Omental fat pad (tissue), 4 donors: ENCODE measurements around the gene PCDHGA7. TPM values are rescaled to one million over a fixed set of nuclear protein-coding genes. Genes with fewer than 3 reads are reported as not detected.
"Not testable (repeated sequence)": the region's sequence is repeated elsewhere in the genome, so short reads cannot be mapped to it uniquely, and the experiment has no call there.

Experiments used
- ATAC-seq: fragments of 150-250 bp; one replicate; pipeline ENCODE4 v1.9.1; 2016; ENCODE audit warnings: mild to moderate bottlenecking, moderate library complexity; ENCODE audit not compliant: low FRiP score
- DNase-seq: peaks from one replicate; pipeline ENCODE4 v3.0.0-alpha.2; 2019; ENCODE audit warnings: low spot score
- total RNA-seq, 4 donors: library from RNA; depleted of rRNA; stranded (reverse); fragments of >200 nt; gene quantifications; one replicate each; pipeline ENCODE4 v1.1.0, GENCODE V29; 2016
- TF ChIP-seq, protein P1 (sequence below), 3 donors: fragments of 450-650 bp; IDR thresholded peaks; one replicate each; pipeline ENCODE4 v1.5.1; 2016 to 2017; ENCODE audit warnings: antibody characterized with exemption in 3 of 3, mild to moderate bottlenecking in 3 of 3, moderate library complexity in 2 of 3

Gene PCDHGA7
- total RNA-seq, 4 donors from 2014 or later = 1.1 to 9.0 (median 3.6) TPM

GRCh38 chr5:141384471-141385267, 2.1 kb downstream of the PCDHGA7 start:
- DNase-seq = no peak
- TF ChIP-seq, protein P1, sequence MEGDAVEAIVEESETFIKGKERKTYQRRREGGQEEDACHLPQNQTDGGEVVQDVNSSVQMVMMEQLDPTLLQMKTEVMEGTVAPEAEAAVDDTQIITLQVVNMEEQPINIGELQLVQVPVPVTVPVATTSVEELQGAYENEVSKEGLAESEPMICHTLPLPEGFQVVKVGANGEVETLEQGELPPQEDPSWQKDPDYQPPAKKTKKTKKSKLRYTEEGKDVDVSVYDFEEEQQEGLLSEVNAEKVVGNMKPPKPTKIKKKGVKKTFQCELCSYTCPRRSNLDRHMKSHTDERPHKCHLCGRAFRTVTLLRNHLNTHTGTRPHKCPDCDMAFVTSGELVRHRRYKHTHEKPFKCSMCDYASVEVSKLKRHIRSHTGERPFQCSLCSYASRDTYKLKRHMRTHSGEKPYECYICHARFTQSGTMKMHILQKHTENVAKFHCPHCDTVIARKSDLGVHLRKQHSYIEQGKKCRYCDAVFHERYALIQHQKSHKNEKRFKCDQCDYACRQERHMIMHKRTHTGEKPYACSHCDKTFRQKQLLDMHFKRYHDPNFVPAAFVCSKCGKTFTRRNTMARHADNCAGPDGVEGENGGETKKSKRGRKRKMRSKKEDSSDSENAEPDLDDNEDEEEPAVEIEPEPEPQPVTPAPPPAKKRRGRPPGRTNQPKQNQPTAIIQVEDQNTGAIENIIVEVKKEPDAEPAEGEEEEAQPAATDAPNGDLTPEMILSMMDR (IDR thresholded peaks at IDR 0.05) = no peak
- ATAC-seq = no peak

DNA sequence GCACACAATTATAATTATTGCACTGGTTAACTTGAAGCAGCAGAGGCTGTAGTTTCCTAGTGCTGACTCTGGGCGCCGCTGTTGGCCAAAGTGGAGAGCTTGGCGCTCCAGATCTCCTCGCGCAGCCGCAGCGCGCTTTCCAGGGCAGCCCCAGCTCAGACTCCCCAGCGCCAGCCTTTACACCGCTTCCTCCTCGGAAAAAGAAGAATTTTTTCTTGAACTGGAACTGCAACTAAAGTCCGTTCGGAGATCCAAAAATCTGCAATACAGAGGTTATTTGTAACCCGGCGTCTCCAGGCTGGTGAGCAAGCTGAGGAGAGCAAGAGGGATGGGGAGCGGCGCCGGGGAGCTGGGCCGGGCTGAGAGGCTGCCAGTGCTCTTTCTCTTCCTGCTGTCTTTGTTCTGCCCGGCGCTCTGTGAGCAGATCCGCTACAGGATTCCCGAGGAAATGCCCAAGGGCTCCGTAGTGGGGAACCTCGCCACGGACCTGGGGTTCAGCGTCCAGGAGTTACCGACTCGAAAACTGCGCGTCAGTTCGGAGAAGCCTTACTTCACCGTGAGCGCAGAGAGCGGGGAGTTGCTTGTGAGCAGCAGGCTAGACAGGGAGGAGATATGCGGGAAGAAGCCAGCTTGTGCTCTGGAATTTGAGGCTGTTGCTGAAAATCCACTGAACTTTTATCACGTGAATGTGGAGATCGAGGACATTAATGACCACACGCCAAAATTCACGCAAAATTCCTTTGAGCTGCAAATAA, 5.2 kb downstream of the PCDHGA7 start, which contains the start of gene PCDHGB4:
TSS of gene PCDHGB4 (plus strand) at position 142 of the 755 bp plus-strand sequence. CDS start at position 329, 187 bp downstream.
- not testable (repeated sequence) for DNase-seq, ATAC-seq

- DNase-seq (no peak), ATAC-seq (no peak)
- TF ChIP-seq, protein P1 (IDR thresholded peaks at IDR 0.05) = no peak
Observed at GRCh38 chr5:141388661-141389060, 6.1 kb downstream of the PCDHGA7 start.

DNA sequence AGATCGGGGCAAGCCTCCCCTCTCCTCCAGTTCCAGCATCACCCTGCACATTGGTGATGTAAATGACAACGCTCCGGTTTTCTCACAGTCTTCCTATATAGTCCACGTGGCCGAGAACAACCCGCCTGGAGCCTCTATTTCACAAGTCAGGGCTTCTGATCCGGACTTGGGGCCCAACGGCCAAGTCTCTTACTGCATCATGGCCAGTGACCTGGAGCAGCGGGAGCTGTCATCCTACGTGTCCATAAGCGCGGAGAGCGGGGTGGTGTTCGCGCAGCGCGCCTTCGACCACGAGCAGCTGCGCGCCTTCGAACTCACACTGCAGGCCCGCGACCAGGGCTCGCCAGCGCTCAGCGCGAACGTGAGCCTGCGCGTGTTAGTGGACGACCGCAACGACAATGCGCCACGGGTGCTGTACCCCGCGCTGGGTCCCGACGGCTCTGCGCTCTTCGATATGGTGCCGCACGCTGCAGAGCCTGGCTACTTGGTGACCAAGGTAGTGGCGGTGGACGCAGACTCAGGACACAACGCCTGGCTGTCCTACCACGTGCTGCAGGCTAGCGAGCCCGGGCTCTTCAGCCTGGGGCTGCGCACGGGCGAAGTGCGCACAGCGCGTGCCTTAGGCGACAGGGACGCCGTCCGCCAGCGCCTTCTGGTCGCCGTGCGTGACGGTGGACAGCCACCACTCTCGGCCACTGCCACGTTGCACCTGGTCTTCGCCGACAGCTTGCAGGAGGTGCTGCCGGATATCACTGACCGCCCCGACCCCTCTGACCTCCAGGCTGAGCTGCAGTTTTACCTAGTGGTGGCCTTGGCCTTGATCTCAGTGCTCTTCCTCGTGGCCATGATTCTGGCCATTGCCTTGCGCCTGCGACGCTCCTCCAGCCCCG, 6.9 kb downstream of the PCDHGA7 start:
- DNase-seq = no peak

GRCh38 chr5:141392429-141393198, 10.1 kb downstream of the PCDHGA7 start, which contains the start of gene PCDHGA8:
Gene PCDHGA8 (plus strand): TSS chr5:141392633. CDS start chr5:141392814, 181 bp downstream.
- ATAC-seq (no peak), DNase-seq (no peak)
- TF ChIP-seq, protein P1 (IDR thresholded peaks at IDR 0.05) = no peak

More for the DNA sequence above, 6.9 kb downstream of the PCDHGA7 start:
- TF ChIP-seq, protein P1 (IDR thresholded peaks at IDR 0.05) = no peak
- ATAC-seq = no peak

GRCh38 chr5:141393267-141393666, 10.7 kb downstream of the PCDHGA7 start:
- TF ChIP-seq, protein P1 (IDR thresholded peaks at IDR 0.05) = no peak
- ATAC-seq (no peak), DNase-seq (no peak)

GRCh38 chr5:141394401-141395187, 12.1 kb downstream of the PCDHGA7 start:
- not testable (repeated sequence) for ATAC-seq, DNase-seq

DNA sequence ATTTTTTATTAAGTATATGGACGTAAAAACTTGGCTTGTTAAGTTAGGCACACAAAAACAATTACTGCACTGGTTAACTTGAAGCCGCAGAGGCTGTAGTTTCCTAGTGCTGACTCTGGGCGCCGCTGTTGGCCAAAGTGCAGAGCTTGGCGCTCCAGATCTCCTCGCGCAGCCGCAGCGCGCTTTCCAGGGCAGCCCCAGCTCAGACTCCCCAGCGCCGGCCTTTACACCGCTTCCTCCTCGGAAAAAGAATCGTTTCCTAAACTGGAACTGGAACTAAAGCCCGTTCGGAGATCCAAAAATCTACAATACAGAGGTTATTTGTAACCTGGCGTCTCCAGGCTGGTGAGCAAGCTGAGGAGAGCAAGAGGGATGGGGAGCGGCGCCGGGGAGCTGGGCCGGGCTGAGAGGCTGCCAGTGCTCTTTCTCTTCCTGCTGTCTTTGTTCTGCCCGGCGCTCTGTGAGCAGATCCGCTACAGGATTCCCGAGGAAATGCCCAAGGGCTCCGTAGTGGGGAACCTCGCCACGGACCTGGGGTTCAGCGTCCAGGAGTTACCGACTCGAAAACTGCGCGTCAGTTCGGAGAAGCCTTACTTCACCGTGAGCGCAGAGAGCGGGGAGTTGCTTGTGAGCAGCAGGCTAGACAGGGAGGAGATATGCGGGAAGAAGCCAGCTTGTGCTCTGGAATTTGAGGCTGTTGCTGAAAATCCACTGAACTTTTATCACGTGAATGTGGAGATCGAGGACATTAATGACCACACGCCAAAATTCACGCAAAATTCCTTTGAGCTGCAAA, 15.4 kb downstream of the PCDHGA7 start, which contains the start of gene PCDHGB5:
TSS of gene PCDHGB5 (plus strand) at position 192 of the 796 bp plus-strand sequence. CDS start at position 373, 181 bp downstream.
- ATAC-seq = peak; percentile 59
- not testable (repeated sequence) for DNase-seq
